ENCODE data around the gene SPATA1.

SPATA1 gene

DNA sequence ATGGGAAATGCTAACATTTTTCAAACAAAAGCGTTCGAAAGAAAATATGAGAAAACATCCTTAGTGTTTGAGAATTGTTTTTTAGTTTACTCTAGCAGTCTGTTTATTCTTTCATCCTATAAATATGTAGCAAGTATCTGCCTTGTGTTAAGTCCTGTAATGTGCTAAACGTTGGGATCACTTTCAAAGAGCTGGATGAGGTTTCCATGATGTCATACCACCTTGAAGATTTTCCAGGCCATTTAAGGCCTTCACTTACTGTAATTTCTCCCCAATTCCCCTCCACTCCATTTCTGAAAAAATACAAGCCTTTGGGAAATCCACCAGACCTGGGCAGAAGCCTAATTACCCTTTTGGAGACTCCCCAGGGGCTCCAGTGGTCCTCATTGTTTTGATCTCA lies 92.2 kb downstream of the SPATA1 start:
- no peak for DNase-seq

DNA sequence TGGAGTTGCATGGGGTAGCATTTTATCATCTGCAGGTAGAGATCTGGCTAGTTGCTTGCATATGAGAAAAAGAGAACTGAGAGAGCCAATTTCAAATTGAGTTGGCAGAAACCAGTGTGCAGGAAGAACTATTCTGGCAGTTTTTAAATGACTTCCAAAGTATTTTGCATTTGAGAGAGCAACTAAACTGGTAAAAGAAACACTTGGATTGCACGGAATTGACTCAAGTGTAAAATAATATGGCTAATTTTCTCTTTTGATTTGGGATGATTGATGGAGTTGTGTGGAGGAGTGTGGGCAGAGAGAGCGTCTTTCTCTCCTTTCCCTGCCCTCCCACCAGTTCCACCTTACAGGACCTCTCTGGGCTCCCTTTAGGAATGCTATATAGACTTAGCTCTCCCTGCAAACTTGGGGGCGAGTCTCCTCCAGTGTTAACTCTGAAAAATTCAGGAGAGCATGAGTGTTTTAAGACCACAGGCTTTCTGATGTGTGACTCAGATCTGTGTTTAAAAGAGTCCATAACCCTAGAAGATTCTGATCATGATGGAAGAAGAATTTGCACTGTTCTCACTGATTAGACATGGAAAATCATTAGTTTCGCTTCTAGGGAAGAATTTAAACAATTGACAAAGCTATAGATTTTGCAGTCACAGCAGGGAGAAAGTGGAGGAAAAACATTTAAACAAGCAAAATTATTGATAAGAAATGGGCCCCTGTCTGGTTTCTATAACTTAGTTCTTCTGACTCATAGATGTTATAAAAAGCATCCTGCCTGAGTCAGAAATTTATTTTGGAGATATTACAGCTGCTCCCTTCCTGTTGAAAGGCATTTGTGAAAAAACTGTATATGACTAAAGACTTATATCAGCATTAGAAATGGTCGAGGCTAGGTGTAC lies 92.9 kb downstream of the SPATA1 start:
- DNase-seq, result no peak

DNA sequence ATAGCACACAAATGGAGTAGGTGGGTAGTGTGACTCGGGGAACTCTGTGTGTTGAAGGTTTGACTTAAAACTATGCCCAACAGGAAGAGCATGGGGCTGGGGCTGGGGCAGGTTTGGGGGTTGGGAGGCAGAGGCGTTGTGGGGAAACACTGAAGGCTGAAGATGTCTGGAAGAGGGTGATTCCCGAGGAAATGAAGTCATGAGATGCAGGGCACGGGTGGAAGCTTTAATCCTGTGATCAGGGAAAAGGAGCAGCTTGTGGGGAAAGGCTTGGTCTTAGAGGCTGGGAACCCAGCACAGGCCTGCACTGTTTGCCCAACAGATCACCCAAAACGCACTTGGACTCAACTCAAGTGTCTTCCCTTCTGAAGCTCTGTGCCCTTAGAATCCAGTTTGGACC lies 94.6 kb downstream of the SPATA1 start:
- no peak for DNase-seq

DNA sequence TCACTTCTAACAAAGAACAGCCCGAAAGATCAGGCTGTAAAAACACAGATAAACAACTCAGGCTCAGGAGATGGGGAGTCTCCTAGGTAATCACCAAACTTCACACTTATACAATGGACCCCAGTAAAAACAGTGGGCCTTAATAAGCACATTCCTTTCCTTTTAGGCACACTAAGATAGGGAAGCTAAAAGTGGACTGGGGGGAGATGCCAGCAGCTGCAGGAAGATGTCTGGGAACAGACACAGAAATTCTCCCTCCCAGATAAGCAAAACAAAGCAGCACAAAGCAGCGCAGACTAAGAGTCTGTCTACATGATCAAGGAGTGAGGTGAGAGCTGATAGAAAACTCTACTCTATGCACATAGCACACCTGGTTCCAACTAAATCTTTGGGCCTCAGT lies 97.0 kb downstream of the SPATA1 start:
- DNase-seq, result no peak

DNA sequence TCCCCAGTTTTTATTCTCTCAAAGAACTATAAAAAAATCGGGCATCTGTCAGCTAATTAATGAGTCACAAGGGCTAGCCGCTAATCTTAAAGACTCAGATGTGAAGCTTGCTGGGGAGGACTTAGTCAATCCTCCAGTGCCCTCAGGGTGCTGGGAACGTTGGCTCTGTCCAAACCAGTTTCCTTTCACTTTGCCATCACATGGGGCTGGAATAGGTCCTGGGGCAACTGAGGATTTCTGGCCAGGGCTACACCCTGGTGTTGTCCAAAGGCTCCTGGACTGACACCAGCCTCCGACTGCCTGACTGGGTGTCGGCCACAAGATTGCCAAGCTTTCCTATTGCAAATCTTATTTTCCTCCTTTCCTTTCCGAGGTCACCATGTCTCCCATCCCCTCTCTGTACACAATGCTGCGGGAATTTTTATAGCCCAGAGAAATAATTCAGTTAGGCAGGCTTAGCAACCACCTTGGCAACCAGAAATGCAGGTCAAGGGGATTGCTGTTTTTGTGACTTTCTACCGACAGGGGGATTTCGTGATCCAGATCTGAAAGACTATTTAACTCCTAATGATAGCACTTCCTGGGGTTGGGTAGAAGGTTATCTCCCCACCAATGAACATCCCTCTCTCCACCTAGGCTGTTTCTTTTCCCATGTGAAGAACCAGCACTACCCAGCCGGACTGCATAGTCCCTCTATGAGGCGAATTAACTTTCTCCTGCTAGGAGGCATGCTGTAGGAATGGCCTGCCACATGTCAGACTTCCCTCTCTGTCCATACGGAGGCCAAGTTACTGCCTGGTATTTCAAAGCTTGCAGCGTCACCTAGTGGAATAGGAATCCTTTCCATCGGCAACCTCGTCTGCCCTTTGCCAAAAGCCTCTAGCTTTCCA lies 98.0 kb downstream of the SPATA1 start:
- DNase-seq, result peak; percentile 73

DNA sequence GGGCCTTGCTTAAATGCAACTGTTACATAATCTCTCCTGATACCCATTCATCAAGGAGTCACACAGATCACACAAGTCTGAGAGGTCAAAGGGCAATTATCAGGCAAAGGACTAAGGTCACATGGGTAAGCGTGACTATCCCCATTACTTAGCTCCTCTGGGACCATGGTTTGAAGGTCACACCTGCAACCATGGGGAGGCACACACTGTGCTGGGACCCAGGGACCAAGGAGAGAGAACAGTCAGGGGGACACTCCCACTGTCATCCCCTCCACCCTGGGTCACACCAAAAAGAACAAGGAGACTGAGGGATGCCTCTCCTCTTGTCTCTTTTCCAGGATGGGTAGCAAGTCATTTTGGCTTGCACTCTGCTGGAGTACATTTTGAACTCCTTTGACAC lies 99.0 kb downstream of the SPATA1 start:
- DNase-seq, result peak; percentile 16

DNA sequence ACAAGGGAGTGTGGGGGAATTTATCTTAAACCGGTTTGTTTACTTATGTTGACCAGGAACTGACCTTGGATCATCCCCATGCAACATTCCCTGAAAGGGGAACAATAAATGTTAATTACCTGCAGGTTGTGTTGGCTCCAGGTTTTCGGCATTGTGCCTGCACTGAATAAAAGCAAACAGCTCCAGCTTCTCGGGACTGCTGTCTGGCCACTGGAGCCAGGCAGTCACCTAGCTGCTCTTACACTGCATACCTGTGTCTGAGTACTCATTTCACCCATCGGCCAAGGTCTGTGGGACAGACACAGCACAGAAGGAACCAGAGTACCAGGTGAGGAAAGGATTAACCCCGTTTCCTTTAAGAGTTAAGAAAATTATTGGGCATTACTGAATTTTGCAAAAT lies 100.8 kb downstream of the SPATA1 start:
- no peak for DNase-seq

DNA sequence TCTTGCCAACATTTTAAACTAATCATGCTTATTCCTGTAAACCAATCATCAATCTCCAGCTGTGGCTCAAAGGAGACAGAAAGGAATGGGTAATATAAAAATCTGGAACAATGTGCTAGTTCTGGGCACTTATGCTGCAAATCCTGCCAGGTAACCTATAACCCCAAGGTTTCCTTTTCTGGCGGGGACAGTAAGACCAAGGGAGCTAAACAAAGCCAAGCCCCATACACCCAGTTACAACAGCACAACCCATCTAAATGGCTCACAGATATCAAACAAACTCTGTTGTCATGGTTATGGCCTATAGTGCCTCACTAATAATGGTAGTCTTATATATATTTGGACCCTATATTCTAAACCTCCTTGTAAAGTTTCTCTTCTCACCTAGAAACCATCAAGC lies 104.9 kb downstream of the SPATA1 start:
- no peak for DNase-seq

DNA sequence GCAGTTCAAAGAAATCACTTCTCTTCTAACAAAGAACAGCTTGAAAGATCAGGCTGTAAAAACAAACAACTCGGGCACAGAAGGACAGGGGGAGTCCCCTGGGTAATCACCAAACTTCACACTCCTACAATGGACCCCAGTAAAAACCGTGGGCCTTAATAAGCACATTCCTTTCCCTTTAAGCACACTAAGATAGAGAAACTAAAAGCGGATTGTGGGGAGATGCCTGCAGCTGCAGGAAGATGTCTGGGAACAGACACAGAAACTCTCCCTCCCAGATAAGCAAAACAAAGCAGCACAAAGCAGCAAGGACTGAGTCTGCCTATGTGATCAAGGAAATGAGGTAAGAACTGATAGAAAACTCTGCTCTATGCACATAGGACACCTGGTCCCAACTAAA lies 105.6 kb downstream of the SPATA1 start:
- no peak for DNase-seq

DNA sequence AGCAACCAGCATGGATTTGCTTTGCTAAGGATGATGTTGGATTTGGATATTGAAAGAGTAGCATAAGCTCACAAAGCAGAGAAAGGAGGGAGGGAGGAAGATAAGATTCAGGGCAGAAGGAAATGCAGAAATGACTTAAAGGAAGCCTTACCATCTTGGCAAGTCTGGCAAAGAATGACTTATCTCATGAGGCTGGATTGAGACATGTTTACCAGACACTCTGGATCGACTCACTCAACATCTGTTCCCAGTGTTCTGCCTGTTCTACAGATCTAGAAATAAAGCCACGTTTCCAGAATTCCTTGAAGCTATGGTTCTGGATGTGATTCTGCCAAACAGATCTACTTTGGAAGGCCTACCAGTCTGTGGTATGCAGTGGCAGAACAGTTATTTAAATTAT lies 106.8 kb downstream of the SPATA1 start:
- no peak for DNase-seq

DNA sequence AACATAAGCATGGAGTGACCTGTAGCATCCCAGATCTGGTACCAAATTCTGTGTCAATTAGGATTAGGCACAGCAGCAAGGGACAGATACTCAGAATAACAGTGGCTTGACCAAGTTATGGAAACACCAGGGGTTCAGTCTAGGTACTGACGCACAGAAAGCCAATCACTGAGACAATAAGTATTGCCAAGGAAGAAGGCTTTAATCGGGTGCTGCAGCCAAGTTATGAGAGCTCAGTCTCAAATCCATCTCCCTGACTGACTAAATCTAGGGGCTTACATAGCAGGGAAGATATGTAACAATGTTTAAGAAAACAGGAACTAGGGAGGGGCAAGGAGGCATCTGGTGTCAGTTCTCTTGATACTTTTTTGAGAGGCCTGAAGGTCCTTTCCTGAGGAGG lies 107.7 kb downstream of the SPATA1 start:
- no peak for DNase-seq

DNA sequence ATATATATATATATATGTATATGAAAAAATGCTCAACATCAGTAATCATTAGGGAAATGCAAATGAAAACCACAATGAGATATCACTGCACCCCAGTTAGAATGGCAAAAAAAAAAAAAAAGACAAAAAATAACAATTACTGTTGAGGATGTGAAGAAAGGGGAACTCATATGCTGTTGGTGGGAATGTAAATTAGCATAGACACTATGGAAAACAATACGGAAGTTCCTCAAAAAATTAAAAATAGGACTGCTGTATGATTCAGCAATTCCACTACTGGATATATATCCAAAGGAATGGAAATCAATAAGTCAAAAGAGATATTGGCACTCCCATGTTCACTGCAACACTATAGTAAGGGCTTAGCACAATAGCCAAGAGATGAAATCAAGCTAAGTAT lies 109.6 kb downstream of the SPATA1 start:
- DNase-seq, result no peak
